GDM1 (cell line): ENCODE measurements around the gene SERPINB6.
"Not testable (repeated sequence)": the region's sequence is repeated elsewhere in the genome, so short reads cannot be mapped to it uniquely, and the experiment has no call there.

Source experiments
- DNase-seq: peaks from one replicate; lab custom pipeline; 2025; lab: John Stamatoyannopoulos, UW

The SERPINB6 gene

DNA sequence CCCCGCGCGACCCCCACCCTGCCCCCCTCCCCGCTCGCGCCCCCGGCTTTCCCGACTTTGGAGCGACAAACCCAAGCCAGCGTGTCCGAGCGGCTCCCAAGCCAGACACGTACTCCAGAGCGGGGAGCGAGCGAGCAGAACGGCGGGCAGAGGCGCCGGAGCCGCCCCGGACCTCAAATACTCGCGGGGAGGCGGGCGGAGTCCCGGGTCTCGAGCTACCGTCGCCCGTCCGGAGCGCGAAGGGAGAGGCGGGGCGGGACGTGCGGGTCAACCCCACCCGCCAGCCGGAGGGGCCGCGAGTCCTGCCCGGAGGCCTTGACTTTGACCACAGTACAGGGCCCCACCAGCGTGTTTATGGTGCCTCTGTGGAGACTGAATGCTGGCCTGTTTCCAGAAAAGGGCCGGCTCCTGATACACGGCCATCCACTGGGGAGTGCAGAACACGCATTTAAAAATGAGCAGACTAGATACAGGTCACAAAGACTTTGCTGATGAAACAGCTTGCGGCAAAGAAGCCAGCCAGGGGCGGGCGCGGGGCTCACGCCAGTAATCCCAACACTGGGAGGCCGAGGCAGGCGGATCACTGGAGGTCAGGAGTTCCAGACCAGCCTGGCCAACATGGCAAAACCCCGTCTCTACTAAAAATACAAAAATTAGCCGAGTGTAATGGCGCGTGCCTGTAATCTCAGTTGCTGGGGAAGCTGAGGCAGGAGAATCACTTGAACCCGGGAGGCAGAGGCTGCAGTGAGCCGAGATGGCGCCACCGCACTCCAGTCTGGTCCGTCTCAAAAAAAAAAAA lies at the start of gene SERPINB6:
TSS of gene SERPINB6 (minus strand) at position 148 of the 799 bp plus-strand sequence. CDS start 12,235 bp downstream, outside the sequence.
- DNase-seq, result peak; percentile 62

DNA sequence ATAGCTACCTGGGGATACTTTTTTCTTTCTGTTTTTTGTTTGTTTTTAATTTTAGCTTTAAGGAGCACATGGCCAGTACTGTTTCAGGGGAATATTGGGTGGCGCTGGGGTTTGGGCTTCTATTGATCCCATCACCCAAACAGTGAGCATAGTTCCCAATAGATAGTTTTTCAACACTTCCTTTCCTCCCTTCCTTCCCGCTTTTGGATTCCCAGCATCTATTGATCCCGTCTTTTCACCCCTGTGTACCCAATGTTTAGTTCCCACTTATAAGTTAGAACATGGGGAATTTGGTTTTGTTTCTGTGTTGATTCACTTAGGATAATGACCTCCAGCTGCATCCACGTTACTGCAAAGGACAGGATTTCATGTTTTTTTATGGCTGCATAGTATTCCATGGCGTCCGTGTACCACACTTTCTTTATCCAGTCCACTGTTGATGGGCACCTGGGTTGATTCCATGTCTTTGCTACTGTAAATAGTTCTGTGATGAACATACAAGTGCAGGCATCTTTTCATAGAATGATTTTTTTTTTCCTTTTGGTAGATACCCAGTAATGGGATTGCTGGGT lies 48.5 kb upstream of the SERPINB6 start:
- no peak for DNase-seq

DNA sequence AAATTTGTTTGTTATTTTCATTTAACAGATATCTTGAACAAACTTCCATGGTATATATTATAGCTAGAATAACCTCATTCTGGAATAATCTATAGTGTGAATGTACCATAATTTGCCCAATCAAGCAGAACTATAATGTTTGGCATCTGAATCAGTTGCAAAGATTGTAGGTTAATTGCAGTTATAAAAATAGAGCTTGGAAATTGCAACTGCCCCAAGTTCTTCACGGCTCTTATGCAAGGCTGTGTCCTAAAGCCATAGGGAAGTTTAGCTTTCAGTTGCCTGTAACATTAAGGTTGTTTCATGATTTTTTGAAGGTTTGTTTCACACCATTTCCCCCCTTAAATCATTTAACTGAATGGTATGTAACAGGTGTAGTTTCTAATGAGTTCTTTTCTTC lies 47.7 kb upstream of the SERPINB6 start:
- DNase-seq, result no peak

DNA sequence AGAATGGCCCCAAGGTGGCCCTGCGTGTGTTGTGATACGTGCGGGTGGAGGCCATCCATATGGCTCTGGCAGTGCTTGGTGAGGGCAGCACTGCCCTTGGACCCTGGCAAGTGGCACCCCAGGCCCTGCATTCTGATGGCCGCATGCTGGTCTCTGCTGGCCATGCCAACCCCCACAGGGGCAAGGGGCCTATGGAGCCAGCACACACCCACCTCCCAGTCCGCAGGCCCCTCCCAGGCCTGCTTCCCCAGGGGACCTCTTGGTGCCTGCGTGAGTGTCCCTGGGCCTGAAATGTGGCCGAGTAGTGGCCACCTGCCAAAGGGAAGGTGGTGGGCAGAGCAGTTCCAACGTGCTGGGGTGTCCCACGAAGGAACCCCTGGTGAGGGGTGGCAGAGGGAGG lies 45.9 kb upstream of the SERPINB6 start:
- DNase-seq, result no peak

DNA sequence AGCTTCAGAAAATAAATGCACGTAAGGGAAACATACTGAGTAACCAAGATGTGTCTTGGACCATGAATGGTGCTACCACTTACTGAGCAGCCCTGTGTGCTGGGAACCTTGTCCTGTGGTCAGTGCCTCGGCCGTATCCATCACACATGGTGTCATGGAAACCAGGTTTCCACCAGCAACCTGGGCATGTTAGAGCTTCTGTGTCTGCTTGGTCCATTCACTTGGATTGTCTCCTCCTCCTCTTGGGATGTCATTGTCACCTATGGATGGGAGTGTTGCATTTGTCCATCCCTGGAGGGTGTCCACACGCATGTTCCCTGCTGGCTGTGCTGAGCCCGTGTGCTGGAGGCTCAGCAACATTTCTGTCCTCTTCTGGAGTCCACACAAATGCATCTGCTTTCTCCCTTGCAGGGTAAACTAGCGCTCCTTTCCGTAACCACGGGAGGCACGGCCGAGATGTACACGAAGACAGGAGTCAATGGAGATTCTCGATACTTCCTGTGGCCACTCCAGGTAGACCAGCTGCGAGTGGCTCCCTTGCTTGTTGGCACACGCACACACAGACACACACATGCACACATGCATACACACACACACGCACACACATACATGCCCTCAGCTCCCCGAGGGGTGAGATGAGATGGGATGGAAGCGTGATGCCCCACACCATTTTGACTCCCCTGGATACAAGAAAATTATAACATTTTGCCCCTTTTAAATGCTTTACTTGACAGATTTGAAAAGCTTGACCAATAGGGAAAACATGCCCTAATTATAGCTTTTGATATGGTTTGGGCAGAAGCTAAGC lies 45.3 kb upstream of the SERPINB6 start:
- no peak for DNase-seq

DNA sequence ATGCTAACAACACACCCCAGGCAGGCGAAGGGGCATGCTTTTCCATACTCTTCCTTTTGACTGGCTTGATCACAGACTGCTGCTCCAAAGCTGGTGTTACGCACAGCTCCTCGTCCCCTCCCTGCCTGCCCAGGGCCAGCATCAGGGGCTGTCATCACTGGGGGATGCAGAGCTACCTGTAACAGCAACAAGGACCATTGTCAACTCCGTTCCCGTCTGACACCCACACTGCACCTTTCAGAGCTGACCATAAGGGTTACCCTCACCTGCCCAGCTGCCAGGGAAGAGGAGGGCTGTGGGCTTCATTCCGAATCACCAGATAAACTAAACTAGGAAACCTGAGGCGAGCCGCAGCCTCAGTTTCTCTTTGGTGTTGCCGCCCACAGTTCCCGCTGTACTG lies 43.8 kb upstream of the SERPINB6 start:
- DNase-seq, result no peak

DNA sequence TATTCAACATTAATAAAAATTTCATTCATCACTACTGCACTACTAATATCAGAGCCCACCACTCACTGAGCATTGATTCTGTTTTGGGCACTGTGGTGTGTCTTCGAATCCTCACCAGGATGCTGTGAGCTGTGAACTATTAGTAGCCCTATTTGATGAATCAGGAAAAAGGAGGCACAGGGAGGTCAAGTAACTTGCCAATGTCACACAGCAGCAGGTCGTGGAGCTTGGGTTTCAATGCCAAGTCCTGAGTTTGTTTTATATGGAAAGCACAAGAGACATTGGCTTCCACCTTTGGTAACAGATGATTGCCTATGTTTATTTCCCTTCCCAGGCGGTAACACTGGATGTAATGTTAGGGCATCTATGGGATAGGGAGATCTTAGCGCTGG lies 43.3 kb upstream of the SERPINB6 start:
- DNase-seq, result no peak

DNA sequence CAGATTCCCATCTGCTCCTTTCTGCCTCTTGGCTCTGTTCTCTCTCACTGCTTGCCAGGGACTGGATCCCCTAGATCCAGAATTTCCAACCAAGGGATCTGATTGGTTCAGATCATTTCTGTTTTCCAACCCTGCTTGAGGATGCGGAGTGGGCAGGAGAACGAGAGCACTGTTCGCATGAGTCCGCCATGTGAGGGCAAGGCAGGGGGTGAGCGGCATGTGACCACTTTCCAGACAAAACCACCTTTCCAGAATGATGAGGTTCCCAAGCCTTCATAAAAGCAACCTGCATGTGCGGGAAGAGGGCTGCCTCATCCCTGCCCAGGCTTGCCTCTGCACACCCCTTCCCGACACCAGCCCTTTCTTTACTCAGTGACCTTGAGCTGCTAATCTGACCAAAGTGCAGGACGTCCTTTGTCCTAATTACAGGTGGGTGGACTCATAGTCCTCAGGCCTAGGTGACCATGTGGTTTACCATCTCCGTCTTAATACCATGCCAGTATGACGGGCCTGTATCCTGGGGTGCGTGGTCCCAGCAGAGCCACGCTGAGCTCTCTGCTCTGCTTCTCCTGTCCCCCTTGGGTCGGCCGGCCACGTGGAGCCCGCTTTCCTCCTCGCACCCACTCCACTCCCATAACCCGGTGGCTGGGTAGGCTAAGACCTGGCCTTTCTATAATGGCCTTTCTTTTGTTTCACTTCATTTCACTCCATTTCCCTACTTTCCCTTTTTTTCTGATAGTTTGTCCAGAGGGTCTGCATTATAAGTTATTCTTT lies 42.7 kb upstream of the SERPINB6 start:
- DNase-seq, result no peak

DNA sequence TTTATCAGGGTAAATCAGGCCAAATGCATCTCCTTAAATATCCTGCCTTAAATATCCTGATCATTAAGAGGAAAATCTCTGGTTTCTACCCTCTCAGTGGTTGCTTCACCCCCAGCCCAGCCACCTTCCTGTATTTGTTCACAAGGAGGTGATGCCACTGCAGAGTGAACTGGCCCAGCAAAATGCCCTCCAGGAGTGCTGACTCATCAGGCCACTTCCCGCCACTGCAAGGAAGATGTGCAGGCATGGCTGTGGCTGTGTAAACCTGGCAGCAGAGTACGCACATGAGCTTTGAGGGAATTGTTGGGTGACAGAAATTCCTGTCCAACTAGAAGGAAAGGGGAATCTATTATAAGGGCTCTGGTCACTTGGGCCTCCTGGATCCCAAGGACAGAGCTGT lies 42.1 kb upstream of the SERPINB6 start:
- DNase-seq, result peak; percentile 61

DNA sequence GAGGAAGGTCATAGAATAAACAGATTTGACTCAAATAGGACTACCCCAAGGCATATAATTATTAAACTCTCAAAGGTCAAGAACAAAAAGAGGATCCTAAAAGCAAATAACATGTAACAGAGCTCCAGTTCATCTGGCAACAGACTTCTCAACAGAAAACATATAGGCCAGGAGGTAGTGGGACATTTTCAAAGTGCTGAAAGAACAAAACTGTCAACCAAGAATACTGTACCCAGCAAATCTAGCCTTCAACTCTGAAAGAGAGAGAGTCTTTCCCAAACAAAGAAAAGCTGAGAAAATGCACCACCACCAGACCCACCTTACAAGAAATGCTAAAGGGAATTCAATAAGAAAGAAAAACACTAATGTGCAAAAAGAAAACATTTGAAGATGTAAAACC lies 40.2 kb upstream of the SERPINB6 start:
- DNase-seq, result no peak

DNA sequence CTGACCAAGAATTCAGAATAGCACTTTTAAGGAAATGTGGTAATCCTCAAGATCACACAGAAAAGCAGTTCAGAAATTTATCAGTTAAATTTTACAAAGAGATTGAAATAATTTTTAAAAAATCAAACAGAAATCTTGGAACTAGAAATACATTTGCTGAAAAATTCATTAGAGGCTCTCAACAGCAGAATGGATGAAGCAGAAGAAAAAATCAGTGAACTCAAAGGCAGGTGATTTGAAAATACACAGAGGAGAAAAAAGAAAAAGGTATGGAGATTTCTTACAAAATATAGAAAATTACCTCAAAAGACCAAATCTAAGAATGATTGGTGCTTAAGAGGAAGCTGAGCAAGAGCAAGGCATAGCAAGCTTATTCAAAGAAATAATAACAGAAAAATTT lies 39.8 kb upstream of the SERPINB6 start:
- DNase-seq, result no peak

DNA sequence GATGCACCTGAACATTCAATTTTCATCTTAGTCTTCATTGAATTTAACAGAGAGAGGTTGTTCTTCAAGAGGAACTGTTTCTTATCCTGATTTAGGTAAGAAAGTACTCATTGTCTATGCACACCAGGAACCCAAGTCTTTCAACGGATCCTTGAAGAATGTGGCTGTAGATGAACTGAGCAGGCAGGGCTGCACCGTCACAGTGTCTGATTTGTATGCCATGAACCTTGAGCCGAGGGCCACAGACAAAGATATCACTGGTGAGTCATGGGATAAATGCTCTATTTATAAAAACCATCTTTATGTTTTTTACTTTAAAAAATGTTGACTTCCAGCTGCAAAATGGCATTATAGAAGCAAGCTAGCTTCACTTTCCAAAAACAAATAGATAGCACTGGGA lies 38.6 kb upstream of the SERPINB6 start:
- DNase-seq, result no peak

DNA sequence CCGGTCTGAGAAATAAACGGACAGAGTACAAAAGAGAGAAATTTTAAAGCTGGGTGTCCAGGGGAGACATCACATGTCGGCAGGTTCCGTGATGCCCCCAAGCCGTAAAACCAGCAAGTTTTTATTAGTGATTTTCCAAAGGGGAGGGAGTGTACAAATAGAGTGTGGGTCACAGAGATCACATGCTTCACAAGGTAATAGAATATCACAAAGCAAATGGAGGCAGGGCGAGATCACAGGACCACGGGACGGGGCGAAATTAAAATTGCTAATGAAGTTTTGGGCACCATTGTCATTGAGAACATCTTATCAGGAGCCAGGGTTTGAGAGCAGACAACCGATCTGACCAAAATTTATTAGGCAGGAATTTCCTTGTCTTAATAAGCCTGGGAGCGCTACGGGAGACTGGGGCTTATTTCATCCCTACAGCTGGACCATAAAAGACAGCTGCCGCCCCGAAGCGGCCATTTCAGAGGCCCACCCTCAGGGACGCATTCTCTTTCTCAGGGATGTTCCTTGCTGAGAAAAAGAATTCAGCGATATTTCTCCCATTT lies 37.4 kb upstream of the SERPINB6 start:
- DNase-seq, result not testable (repeated sequence)

DNA sequence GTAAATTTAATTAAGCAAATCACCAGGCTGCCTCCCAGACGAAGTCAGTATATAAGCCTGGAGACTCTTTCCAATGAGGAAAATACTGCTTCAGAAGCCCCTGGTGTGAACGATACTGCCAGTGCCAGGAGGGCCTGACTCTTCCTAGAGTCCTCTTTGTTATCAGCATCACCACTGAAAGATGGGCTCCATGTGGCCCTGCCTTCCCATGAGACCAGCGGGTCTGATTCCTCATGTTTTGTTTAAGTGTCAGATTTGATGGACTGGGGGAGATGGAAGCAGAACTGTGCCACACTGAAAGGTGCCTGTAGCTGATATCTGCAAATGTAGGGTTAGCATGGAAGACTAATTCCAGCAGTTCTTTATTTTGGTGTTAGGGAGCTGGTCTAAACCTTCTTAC lies 36.2 kb upstream of the SERPINB6 start:
- DNase-seq, result no peak

DNA sequence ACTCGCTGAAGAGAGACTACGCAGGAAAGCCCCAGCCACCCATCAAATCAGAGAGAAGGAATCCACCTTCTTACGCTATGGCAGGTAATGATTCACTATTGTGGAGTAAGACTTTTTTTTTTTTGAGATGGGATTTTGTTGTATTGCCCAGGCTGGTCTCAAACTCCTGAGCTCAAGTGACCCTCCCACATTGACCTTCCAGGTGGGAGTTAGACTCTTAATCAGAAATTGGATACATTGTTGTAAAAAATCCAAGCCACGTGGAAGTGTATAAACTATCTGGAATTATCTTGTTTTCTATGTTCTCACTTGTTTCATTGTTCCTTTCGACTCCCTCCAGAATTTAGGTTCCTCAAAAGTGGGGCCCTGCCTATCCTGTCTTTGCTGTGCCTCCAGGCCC lies 35.1 kb upstream of the SERPINB6 start:
- DNase-seq, result no peak

DNA sequence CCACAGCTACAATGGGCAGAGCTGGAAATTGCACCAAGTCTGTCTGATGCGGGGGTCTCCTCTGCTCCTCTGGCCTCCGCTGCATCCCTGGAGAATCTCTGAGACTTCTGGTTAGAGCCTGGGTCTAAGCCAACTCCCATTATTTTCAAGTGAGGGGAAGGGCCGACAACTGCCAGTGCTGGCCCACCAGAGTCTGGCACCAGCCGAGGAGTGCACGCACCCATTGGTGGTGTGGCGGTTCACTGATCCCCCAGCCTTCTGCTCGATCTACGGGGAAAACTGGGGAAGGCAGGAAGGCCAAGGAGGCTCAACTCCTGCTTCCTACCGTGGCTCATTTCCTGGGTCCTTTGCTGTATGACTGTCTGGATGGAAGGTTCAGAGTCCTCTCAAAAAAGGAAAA lies 34.5 kb upstream of the SERPINB6 start:
- DNase-seq, result no peak

DNA sequence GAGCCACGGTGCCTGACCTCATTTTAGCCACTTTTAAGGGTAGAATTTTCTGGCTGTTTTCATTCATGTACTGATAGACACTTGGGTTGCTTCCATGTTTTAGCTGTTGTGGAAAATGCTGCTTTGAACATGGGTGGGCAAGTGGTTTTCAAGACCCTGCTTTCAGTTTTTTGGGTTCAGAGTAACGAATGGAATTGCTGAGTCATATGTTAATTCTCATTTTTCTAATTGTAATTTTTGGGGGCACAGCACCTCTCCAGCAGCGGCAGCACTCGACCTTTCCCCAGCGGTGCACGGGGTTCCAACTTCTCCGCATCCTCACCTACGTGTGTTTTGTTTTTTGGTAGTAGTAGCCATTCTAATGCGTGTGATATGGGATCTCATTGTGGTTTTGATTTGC lies 33.7 kb upstream of the SERPINB6 start:
- DNase-seq, result no peak

DNA sequence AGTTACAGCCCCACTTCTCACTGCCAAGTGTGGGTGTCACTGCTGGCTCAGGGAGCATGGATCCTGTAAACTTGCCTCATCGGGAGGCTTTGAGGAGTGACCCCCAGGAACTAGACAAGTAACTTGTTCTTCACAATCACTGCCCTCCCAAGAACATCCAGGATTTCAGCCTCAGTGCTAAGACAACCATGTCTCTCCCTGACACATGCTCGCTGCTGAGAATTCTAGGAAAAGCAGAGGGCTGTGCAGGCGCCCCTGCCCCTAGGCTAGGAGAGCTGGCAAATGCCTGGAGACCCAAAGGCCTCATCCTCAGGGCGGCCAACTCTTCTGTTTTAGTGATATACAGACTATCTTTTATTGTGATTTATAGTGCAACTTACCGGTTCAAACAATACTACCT lies 31.9 kb upstream of the SERPINB6 start:
- DNase-seq, result not testable (repeated sequence)

DNA sequence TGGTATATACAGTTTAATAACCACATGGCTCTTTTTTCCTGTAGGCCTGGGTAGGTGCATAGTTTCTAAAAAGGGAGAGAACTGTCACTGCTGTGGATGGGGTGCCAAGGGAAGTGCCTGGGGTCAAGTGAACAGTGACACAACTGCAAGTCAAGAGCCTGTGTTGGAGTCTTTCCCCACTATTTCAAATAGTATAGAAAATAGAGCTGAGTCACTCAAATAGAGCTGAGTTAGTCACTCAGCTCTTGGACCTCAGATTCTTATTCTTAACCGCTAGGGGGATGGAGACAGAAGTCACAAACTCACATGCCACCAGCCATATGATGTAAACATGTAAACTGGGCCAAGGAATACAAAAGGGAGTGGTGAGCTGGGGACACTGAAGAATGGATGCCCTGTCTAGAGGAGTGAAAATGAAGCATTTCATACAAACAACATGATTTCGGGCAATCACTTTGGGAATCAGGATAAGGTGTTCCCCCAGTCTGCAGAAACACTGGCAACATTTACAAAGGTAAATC lies 30.5 kb upstream of the SERPINB6 start:
- DNase-seq, result peak; percentile 37

DNA sequence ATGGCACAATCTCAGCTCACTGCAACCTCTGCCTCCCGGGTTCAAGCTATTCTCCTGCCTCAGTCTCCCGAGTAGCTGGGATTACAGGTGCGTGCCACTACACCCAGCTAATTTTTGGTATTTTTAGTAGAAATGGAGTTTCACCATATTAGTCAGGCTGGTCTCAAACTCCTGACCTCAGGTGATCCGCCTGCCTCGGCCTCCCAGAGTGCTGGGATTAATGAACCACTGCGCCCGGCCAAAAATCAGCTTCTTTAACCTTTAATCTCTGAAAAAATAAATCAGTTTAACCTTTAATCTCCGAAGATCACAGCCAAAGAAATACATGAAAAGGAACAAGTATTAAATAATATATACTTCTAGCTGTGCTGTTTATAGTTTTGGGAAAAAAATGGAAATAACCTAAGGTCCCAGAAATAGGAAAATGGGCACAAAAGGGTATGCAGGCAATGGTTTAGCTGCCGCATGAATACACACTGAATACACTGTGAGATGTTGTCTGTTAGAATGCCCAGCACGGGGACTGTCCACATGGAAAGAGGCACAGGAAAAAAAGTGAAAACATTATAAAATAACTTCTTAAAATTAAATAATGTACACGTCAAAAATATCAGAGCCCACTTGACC lies 29.9 kb upstream of the SERPINB6 start:
- DNase-seq, result no peak
